Measurements from ENCODE around the gene XIRP2. TPM values are rescaled to one million over a fixed set of nuclear protein-coding genes. Genes with fewer than 3 reads are reported as not detected.

Gene XIRP2
- total and polyA plus RNA-seq, 2 of the 13 experiments (the other 11 are each of a cell fraction or from before 2014, with no cell fraction given): 0.04 to 0.05 TPM

DNA sequence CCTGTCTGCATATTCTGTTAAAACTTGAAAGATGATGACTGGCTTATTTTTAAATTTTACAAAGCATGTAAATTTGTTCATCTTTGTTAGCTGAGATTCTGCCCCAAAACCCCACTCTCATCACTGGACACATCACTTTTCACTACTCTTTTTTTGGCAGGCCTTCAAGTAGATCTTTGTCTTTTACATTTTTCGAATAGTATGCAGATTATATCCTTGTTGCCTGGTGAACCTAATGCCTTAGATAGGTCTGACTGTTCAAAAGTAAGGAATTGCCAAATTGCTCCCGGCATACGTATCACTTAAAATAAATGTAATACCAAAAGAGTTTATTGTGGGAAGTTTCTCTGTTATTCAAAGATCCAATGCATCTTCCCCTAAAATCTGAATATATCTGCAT, 303.3 kb downstream of the XIRP2 start (continued):
- TF ChIP-seq, protein P1, sequence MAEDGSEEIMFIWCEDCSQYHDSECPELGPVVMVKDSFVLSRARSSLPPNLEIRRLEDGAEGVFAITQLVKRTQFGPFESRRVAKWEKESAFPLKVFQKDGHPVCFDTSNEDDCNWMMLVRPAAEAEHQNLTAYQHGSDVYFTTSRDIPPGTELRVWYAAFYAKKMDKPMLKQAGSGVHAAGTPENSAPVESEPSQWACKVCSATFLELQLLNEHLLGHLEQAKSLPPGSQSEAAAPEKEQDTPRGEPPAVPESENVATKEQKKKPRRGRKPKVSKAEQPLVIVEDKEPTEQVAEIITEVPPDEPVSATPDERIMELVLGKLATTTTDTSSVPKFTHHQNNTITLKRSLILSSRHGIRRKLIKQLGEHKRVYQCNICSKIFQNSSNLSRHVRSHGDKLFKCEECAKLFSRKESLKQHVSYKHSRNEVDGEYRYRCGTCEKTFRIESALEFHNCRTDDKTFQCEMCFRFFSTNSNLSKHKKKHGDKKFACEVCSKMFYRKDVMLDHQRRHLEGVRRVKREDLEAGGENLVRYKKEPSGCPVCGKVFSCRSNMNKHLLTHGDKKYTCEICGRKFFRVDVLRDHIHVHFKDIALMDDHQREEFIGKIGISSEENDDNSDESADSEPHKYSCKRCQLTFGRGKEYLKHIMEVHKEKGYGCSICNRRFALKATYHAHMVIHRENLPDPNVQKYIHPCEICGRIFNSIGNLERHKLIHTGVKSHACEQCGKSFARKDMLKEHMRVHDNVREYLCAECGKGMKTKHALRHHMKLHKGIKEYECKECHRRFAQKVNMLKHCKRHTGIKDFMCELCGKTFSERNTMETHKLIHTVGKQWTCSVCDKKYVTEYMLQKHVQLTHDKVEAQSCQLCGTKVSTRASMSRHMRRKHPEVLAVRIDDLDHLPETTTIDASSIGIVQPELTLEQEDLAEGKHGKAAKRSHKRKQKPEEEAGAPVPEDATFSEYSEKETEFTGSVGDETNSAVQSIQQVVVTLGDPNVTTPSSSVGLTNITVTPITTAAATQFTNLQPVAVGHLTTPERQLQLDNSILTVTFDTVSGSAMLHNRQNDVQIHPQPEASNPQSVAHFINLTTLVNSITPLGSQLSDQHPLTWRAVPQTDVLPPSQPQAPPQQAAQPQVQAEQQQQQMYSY (CRISPR knock-in tag; IDR thresholded peaks at IDR 0.05): no peak
- no peak for TF ChIP-seq SP5 (CRISPR knock-in tag; IDR thresholded peaks at IDR 0.05; ENCODE audit: borderline replicate concordance, low read depth)

DNA sequence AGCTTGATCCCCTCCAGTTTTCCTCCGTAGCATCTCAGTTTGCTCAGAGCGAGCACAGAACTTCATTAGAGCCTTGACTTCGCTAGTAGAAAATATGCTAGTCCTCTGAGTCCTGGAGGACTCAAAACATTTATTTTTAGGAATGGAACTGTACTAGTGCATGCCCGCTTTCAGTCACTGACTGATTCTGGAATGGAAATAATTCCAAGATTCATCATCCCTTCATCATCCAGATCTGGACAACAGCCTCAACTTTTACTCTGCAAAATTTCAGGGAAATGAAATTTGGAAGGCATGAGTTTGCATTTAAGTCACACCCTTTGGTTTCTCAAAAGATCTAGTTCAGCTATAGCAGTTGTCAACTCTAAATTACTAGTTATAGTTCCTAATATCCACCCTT, 304.6 kb downstream of the XIRP2 start:
- intact Hi-C loops (cut with micrococcal nuclease; ENCODE audit: unreplicated experiment): no loop called here
- POLR2A ChIA-PET: no interaction called here

More for the DNA sequence above, 304.6 kb downstream of the XIRP2 start:
- Histone ChIP-seq H3K36me3 (replicated peaks in 1 of 2; ENCODE audit: control insufficient read depth in 1 of 2, insufficient read depth in 2 of 2, low read length in 2 of 2) (no peaks in the 10 kb centered on the region), H3K79me2 (ENCODE audit: insufficient read depth, low read length) (no peaks in the 10 kb centered on the region), H3K9ac (ENCODE audit: insufficient read depth, low read depth, low read length) (no peak overlapping the region), H3K4me2 (ENCODE audit: low read depth, low read length) (no peak overlapping the region), H3K27ac (ENCODE audit: extremely low read length, insufficient read depth, low read length) (no peak overlapping the region), H3K4me1 (ENCODE audit: insufficient read depth, low read length) (no peaks in the 10 kb centered on the region), H3K4me3 (replicated peaks in 1 of 3; ENCODE audit: insufficient read depth in 1 of 3, low read depth in 2 of 3, low read length in 3 of 3) (no peak overlapping the region), H2AFZ (ENCODE audit: low read length) (no peak overlapping the region), H3K9me3 (ENCODE audit: low read length) (no peaks in the 10 kb centered on the region), H4K20me1 (ENCODE audit: insufficient read depth, low read length) (no peaks in the 10 kb centered on the region), H3K27me3 (ENCODE audit: control insufficient read depth in 1 of 2, insufficient read depth in 2 of 2, low read length in 2 of 2) (no peaks in the 10 kb centered on the region)
- TF ChIP-seq, protein P2, sequence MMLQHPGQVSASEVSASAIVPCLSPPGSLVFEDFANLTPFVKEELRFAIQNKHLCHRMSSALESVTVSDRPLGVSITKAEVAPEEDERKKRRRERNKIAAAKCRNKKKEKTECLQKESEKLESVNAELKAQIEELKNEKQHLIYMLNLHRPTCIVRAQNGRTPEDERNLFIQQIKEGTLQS (CRISPR knock-in tag; IDR thresholded peaks at IDR 0.05): no peak
- no peak for TF ChIP-seq ZFX (CRISPR knock-in tag; IDR thresholded peaks at IDR 0.05; ENCODE audit: low read depth)
- no peak for TF ChIP-seq ATF1 (CRISPR knock-in tag; IDR thresholded peaks at IDR 0.05)
- TF ChIP-seq, protein P3, sequence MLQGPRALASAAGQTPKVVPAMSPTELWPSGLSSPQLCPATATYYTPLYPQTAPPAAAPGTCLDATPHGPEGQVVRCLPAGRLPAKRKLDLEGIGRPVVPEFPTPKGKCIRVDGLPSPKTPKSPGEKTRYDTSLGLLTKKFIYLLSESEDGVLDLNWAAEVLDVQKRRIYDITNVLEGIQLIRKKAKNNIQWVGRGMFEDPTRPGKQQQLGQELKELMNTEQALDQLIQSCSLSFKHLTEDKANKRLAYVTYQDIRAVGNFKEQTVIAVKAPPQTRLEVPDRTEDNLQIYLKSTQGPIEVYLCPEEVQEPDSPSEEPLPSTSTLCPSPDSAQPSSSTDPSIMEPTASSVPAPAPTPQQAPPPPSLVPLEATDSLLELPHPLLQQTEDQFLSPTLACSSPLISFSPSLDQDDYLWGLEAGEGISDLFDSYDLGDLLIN (CRISPR knock-in tag; IDR thresholded peaks at IDR 0.05; ENCODE audit: borderline replicate concordance): no peak
- no peak for TF ChIP-seq TCF7 (IDR thresholded peaks at IDR 0.05; ENCODE audit: low read depth)
- no peak for TF ChIP-seq ZNF724P (CRISPR knock-in tag; IDR thresholded peaks at IDR 0.05; ENCODE audit: borderline replicate concordance)
- no peak for TF ChIP-seq ZNF296 (CRISPR knock-in tag; conservative IDR thresholded peaks at IDR 0.05)
- TF ChIP-seq, protein P4, sequence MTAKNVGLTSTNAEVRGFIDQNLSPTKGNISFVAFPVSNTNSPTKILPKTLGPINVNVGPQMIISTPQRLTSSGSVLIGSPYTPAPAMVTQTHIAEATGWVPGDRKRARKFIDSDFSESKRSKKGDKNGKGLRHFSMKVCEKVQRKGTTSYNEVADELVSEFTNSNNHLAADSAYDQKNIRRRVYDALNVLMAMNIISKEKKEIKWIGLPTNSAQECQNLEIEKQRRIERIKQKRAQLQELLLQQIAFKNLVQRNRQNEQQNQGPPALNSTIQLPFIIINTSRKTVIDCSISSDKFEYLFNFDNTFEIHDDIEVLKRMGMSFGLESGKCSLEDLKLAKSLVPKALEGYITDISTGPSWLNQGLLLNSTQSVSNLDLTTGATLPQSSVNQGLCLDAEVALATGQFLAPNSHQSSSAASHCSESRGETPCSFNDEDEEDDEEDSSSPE (CRISPR knock-in tag; IDR thresholded peaks at IDR 0.05): no peak
- no TSS peak for BruUV-seq (replicated peaks)
- FAIRE-seq: no peak
- DNase-seq (ENCODE audit: low spot score): no peak
- ATAC-seq: no peak
- CTCF ChIA-PET (ENCODE audit: low intra/inter-chr PET ratio, low total read pairs): no interaction called here
- whole genome bisulfite sequencing (ENCODE audit: low lambda C conversion rate): 13% methylated on average over 4 of the region's 4 CpGs
- in situ Hi-C loops (cut with HindIII; ENCODE audit: extremely low pct_ligation_motif_present, low pct_unique_long_range_greater_than_20kb): no loop called here
